Measurements from ENCODE around the gene MEPE.
"Not testable (repeated sequence)": the region's sequence is repeated elsewhere in the genome, so short reads cannot be mapped to it uniquely, and the experiment has no call there.

MEPE gene

DNA sequence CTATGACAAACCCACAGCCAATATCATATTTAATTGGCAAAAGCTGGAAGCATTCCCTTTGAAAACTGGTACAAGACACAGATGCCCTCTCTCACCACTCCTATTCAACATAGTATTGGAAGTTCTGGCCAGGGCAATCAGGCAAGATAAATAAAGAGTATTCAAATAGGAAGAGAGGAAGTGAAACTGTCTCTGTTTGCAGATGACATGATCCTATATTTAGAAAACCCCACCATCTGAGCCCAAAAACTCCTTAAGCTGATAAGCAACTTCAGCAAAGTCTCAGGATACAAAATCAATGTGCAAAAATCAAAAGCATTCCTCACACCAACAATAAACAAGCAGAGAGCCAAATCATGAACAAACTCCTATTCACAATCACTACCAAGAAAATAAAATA lies 58.0 kb downstream of the MEPE start:
- not testable (repeated sequence) for DNase-seq

- DNase-seq: no peak
Observed at GRCh38 chr4:87895964-87896621, 63.3 kb downstream of the MEPE start.
